HCT116 (cell line): ENCODE data around the gene IL22RA1. TPM values are rescaled to one million over a fixed set of nuclear protein-coding genes. Genes with fewer than 3 reads are reported as not detected.

Experiments used
- ATAC-seq: fragments of 200-7000 bp; cut with Tn5 transposase; 2 replicates; pipeline ENCODE4 v1.9.1; 2020; ENCODE audit warnings: mild to moderate bottlenecking, moderate library complexity
- BruUV-seq: library from RNA; stranded (reverse); fragments of 400-500 nt; replicated peaks from 2 replicates; lab custom pipeline; 2021; lab: Mats Ljungman, UMichigan
- CTCF ChIA-PET: fragments of 300-600 bp; sonication (Branson Sonifier 250); formaldehyde crosslinking; loops from one replicate; lab custom pipeline; 2021; ENCODE audit warnings: antibody characterized with exemption; lab: Charles Lee
- POLR2A ChIA-PET: fragments of 300-600, 350-600 bp; sonication (Branson Sonifier 250); formaldehyde crosslinking; loops from one replicate; lab custom pipeline; 2021; ENCODE audit warnings: antibody characterized with exemption; lab: Charles Lee
- RAD21 ChIA-PET, 2 experiments: fragments of 300-600 bp; sonication (Branson Sonifier 250); formaldehyde crosslinking; loops; one replicate each; lab custom pipeline; 2023; ENCODE audit warnings: low total read pairs in 2 of 2; ENCODE audit not compliant: uncharacterized antibody in 2 of 2, unreplicated experiment in 2 of 2, low non-redundant PET in 1 of 2; lab: Charles Lee
- DNase-seq: peaks from one replicate; pipeline ENCODE4 v3.0.0-alpha.2; 2010; ENCODE audit warnings: low read depth, low spot score
- H2AFZ ChIP-seq: fragments of 200-600 bp; shearing (Covaris generic), sonication (generic); 2 replicates; pipeline ENCODE4 v1.6.1; 2017; ENCODE audit warnings: low read depth, mixed run types, mixed read lengths, antibody characterized with exemption, low read length; ENCODE audit not compliant: poor library complexity, severe bottlenecking
- H3K27ac ChIP-seq: 2 replicates; pipeline ENCODE4 v1.5.1; 2012; ENCODE audit warnings: low read depth, low read length
- H3K27me3 ChIP-seq: fragments of 200-600 bp; sonication (generic); 2 replicates; pipeline ENCODE4 v1.6.1; 2016; ENCODE audit warnings: mixed run types, low read length, mixed read lengths; ENCODE audit not compliant: insufficient read depth
- H3K36me3 ChIP-seq, 2 experiments: fragments of 200-500 bp in 1 of 2; fragments of 200-600 bp in 1 of 2; sonication (Bioruptor generic) in 1 of 2; sonication (generic) in 1 of 2; 2 replicates each; pipeline versions ENCODE4 v1.5.1 to v1.6.1; 2014 to 2016; ENCODE audit warnings: low read length in 2 of 2, inconsistent platforms in 1 of 2, mixed read lengths in 1 of 2, mixed run types in 1 of 2; ENCODE audit not compliant: insufficient read depth in 2 of 2, control insufficient read depth in 1 of 2
- H3K4me1 ChIP-seq, 2 experiments: fragments of 200-600 bp in 1 of 2; sonication (generic) in 1 of 2; 2 replicates each; pipeline versions ENCODE4 v1.5.1 to v1.6.1; 2012 to 2017; ENCODE audit warnings: low read length in 2 of 2, inconsistent platforms in 1 of 2, mild to moderate bottlenecking in 1 of 2, mixed read lengths in 1 of 2, mixed run types in 1 of 2, moderate library complexity in 1 of 2; ENCODE audit not compliant: insufficient read depth in 2 of 2, control insufficient read depth in 1 of 2
- H3K4me2 ChIP-seq: fragments of 200-600 bp; sonication (generic); 2 replicates; pipeline ENCODE4 v1.6.1; 2017; ENCODE audit warnings: mixed run types, low read length, mixed read lengths
- H3K4me3 ChIP-seq, 2 experiments: fragments of 200-600 bp in 1 of 2; sonication (generic) in 1 of 2; replicated peaks in 1 of 2; 2 replicates each; pipeline ENCODE4 v1.5.1; 2011 to 2016; ENCODE audit warnings: low read length in 2 of 2, control low read depth in 1 of 2, low read depth in 1 of 2, mild to moderate bottlenecking in 1 of 2, mixed read lengths in 1 of 2, mixed run types in 1 of 2
- H3K79me2 ChIP-seq: fragments of 200-600 bp; sonication (generic); 2 replicates; pipeline ENCODE4 v1.6.1; 2017; ENCODE audit warnings: mild to moderate bottlenecking, mixed run types, low read length, moderate library complexity, mixed read lengths; ENCODE audit not compliant: insufficient read depth
- H3K9ac ChIP-seq: fragments of 200-600 bp; sonication (generic); 2 replicates; pipeline ENCODE4 v1.6.1; 2016; ENCODE audit warnings: low read length, mixed read lengths
- H3K9me2 ChIP-seq: fragments of 200-600 bp; sonication (generic), shearing (Covaris generic); 2 replicates; pipeline ENCODE4 v1.6.1; 2017; ENCODE audit warnings: mixed run types, mild to moderate bottlenecking, moderate library complexity; ENCODE audit not compliant: insufficient read depth
- H3K9me3 ChIP-seq, 2 experiments: fragments of 200-500 bp in 1 of 2; fragments of 200-600 bp in 1 of 2; sonication (Bioruptor generic) in 1 of 2; sonication (generic) in 1 of 2; 2 replicates each; pipeline ENCODE4 v1.6.1; 2014 to 2017; ENCODE audit warnings: low read length in 2 of 2, mixed read lengths in 2 of 2, inconsistent platforms in 1 of 2, low read depth in 1 of 2, mild to moderate bottlenecking in 1 of 2, mixed run types in 1 of 2, moderate library complexity in 1 of 2; ENCODE audit not compliant: control insufficient read depth in 1 of 2, insufficient read depth in 1 of 2
- H4K20me1 ChIP-seq: fragments of 200-600 bp; sonication (generic), shearing (Covaris generic); 2 replicates; pipeline ENCODE4 v1.6.1; 2017; ENCODE audit warnings: mixed run types, mild to moderate bottlenecking, moderate library complexity; ENCODE audit not compliant: insufficient read depth
- CEBPB ChIP-seq: IDR thresholded peaks from 2 replicates; pipeline ENCODE4 v1.6.1; 2012; ENCODE audit warnings: low read depth
- ELF1 ChIP-seq: IDR thresholded peaks from 2 replicates; pipeline ENCODE4 v1.6.1; 2012; ENCODE audit warnings: low read depth, borderline replicate concordance
- EZH2 ChIP-seq: fragments of 200-600 bp; sonication (generic); IDR thresholded peaks from 2 replicates; pipeline ENCODE4 v1.6.1; 2017; ENCODE audit warnings: antibody characterized with exemption, mixed run types
- JUND ChIP-seq: IDR thresholded peaks from 2 replicates; pipeline ENCODE4 v1.6.1; 2012
- SP1 ChIP-seq: IDR thresholded peaks from 2 replicates; pipeline ENCODE4 v1.6.1; 2012; ENCODE audit warnings: low read depth
- SRF ChIP-seq: IDR thresholded peaks from 2 replicates; pipeline ENCODE4 v1.6.1; 2012; ENCODE audit warnings: low read depth
- TCF7L2 ChIP-seq: IDR thresholded peaks from 2 replicates; pipeline ENCODE4 v1.7.0; 2011; ENCODE audit warnings: borderline replicate concordance, inconsistent platforms; ENCODE audit not compliant: insufficient read depth, insufficient read length; ENCODE audit errors: extremely low read depth
- YY1 ChIP-seq: IDR thresholded peaks from 2 replicates; pipeline ENCODE4 v1.6.1; 2011; ENCODE audit warnings: low read length, low read depth, moderate library complexity, mild to moderate bottlenecking; ENCODE audit not compliant: insufficient replicate concordance; ENCODE audit errors: extremely low read depth
- ZNF274 ChIP-seq: fragments of 200-500 bp; sonication (Bioruptor generic); IDR thresholded peaks from 2 replicates; pipeline ENCODE4 v1.6.1; 2014; ENCODE audit warnings: mild to moderate bottlenecking, low read depth, low read length, inconsistent platforms
- intact Hi-C: fragments of 100-400 bp; cut with micrococcal nuclease; formaldehyde crosslinking; loops from 2 replicates; pipeline ENCODE4 v1.10.0; 2022
- total RNA-seq: library from RNA; stranded (reverse); gene quantifications from one replicate; pipeline ENCODE4 v1.2.1, GENCODE V29; 2021; ENCODE audit not compliant: unreplicated experiment
- TF ChIP-seq, protein P1 (sequence below): IDR thresholded peaks from 2 replicates; pipeline ENCODE4 v1.6.1; 2011; ENCODE audit warnings: mild to moderate bottlenecking, low read length, moderate library complexity; ENCODE audit not compliant: insufficient replicate concordance; ENCODE audit errors: extremely low read depth

IL22RA1 gene
- total RNA-seq, 1 experiment from 2014 or later: 2.1 TPM

DNA sequence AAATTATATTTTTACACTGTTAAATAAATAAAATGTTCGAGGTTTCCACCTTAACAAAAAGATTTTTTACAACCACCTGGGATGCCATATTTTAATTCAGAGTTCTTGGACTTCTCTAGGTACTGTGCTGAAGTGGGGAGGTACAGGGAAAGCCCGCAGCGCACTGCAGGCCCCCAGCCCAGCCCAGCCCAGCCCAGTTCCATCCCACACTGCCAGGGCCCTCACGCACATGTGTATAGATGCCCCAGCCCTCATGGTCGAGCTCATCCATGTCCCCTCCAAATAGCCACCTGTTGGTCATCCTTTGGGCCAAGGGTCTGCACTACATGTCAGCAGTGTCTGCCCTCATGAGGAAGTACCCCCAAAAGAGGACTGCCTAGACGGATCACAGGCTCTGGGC, 19.3 kb downstream of the IL22RA1 start:
- no TSS peak for BruUV-seq
- H3K9me2 ChIP-seq: no peaks in the 10 kb centered on the region
- H3K27ac ChIP-seq: no peak overlapping the region
- CTCF ChIA-PET: no interaction called here
- RAD21 ChIA-PET: no interaction called here
- no peak overlapping the region for H2AFZ ChIP-seq
- H3K36me3 ChIP-seq: no peaks in the 10 kb centered on the region
- H3K9me3 ChIP-seq: no peaks in the 10 kb centered on the region
- no peaks in the 10 kb centered on the region for H3K79me2 ChIP-seq
- POLR2A ChIA-PET: no interaction called here
- H3K4me3 ChIP-seq: no peak overlapping the region
- intact Hi-C loops: no loop called here
- ATAC-seq (no peak), DNase-seq (no peak)
- no peaks in the 10 kb centered on the region for H3K4me1 ChIP-seq
- H3K27me3 ChIP-seq: no peaks in the 10 kb centered on the region
- no peaks in the 10 kb centered on the region for H4K20me1 ChIP-seq
- no peak overlapping the region for H3K4me2 ChIP-seq
- TF ChIP-seq CEBPB: no peak
- TF ChIP-seq EZH2: no peak
- TF ChIP-seq, protein P1, sequence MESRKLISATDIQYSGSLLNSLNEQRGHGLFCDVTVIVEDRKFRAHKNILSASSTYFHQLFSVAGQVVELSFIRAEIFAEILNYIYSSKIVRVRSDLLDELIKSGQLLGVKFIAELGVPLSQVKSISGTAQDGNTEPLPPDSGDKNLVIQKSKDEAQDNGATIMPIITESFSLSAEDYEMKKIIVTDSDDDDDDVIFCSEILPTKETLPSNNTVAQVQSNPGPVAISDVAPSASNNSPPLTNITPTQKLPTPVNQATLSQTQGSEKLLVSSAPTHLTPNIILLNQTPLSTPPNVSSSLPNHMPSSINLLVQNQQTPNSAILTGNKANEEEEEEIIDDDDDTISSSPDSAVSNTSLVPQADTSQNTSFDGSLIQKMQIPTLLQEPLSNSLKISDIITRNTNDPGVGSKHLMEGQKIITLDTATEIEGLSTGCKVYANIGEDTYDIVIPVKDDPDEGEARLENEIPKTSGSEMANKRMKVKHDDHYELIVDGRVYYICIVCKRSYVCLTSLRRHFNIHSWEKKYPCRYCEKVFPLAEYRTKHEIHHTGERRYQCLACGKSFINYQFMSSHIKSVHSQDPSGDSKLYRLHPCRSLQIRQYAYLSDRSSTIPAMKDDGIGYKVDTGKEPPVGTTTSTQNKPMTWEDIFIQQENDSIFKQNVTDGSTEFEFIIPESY: no peak
- no peak for TF ChIP-seq JUND
- H3K9ac ChIP-seq: no peak overlapping the region

GRCh38 chr1:24122776-24123175, 20.2 kb downstream of the IL22RA1 start:
- ChIA-PET RAD21 (no interaction called here), CTCF (no interaction called here)
- intact Hi-C loops: no loop called here
- no peaks in the 10 kb centered on the region for H3K9me2 ChIP-seq
- H4K20me1 ChIP-seq: no peaks in the 10 kb centered on the region
- no peak overlapping the region for H3K27ac ChIP-seq
- DNase-seq: no peak
- H2AFZ ChIP-seq: no peak overlapping the region
- no peak for ATAC-seq
- no TSS peak for BruUV-seq
- H3K36me3 ChIP-seq: no peaks in the 10 kb centered on the region
- H3K9me3 ChIP-seq: no peaks in the 10 kb centered on the region
- peaks cover 5 to 8% of the 10 kb centered on the region in 2 experiments; a peak in 3 of 4 replicates for H3K4me1 ChIP-seq
- no peaks in the 10 kb centered on the region for H3K27me3 ChIP-seq
- no peak for TF ChIP-seq SRF
- TF ChIP-seq ELF1: no peak
- no peak for TF ChIP-seq TCF7L2
- TF ChIP-seq ZNF274: no peak
- TF ChIP-seq YY1: no peak
- TF ChIP-seq SP1: no peak
- TF ChIP-seq, all 23 proteins: peak for 0
- H3K79me2 ChIP-seq: no peaks in the 10 kb centered on the region
- H3K4me3 ChIP-seq: no peak overlapping the region
- POLR2A ChIA-PET: no interaction called here
- no peak overlapping the region for H3K4me2 ChIP-seq
- H3K9ac ChIP-seq: no peak overlapping the region
